Posterior cingulate gyrus (tissue), 11 donors: ENCODE data around the gene RNF215.
A peak's percentile ranks its signal among the peaks of the same experiment; 100 is the strongest.
"Not testable (repeated sequence)": the region's sequence is repeated elsewhere in the genome, so short reads cannot be mapped to it uniquely, and the experiment has no call there.

Experiments used
- DNase-seq, 10 donors: peaks; one replicate each; pipeline versions ENCODE4 v3.0.0 to v3.0.0-alpha.2; 2020 to 2021; ENCODE audit warnings: mixed read lengths in 3 of 10
- intact Hi-C: fragments of 100-400 bp; cut with DNase I; formaldehyde crosslinking; loops from one replicate; pipeline ENCODE4 v1.15.1; 2023

The RNF215 gene

DNA sequence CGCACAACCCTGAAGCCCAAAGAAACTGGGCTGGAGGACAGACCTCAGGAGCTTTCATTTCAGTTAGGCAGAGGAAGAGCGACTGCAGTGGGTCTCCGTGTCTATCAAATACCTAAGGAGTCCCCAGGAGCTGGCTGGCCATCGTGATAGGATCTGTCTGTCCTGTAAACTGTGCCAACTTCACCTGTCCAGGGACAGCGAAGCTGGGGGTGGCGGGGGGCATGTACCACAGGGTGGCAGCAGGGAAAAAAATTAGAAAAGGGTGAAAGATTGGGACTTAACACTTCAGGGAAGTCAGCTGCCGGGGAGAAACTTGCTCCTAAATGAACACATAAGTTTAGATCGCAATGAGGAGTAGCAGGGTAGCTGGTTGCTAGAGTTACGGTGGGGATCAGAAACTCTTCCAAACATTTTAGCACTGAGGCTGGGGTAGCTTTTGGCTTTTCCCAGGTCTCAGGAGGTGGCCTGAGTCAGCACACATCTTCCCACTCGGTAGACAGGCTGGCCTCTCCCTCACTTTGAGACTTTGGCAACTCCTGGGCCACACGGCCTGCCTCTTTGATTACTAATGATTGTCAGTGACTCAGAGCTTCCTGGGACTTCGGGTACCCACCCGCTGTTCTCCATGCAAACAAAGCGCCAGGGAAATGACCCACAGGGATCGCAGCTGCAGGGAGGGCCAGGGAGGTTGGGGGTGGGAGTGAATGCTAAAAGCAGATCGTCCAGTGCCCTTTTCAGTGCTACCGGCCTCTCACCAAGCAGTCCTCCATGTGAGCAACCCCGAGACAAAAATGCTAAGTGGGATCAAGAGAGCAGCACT, 35.5 kb upstream of the RNF215 start:
- intact Hi-C loops: loop anchor here (1.0 kb wide), 1 partner anchor 25 kb away; the partner anchor contains the start of gene SEC14L2
- peak in 8 of 10 donors; percentile 41 to 93 (median 69) for DNase-seq

DNA sequence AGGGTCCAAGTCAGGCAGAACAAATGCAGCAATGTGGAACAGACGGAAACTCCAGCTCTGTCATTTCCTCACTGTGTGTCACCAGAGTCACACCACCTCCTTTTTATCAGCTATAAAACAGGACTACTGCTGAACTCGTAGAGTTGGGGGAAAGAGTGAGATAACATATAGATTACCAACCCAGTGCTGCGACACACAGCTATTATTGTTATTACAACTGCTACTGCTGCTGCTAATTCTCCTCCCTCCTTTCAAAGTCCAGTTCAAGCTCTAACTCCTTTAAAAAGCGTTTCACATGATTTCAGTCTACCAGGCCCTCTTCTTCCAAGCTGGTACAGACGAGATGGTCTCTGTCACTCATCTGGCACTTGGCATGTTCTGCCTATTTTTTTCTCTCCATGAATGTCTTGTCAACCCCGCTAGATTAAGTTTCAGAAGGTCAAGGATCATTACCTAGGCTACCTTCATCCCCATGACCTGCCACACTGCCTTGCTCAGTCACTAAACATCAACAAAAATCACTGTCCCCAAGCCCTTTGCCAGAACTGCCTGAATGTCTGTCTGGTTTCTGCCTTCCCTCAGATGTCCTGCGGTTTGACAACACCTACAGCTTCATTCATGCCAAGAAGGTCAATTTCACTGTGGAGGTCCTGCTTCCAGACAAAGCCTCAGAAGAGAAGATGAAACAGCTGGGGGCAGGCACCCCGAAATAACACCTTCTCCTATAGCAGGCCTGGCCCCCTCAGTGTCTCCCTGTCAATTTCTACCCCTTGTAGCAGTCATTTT, 34.7 kb upstream of the RNF215 start:
- intact Hi-C loops: no loop called here
- DNase-seq: peak in 1 of 10 donors; percentile 18

DNA sequence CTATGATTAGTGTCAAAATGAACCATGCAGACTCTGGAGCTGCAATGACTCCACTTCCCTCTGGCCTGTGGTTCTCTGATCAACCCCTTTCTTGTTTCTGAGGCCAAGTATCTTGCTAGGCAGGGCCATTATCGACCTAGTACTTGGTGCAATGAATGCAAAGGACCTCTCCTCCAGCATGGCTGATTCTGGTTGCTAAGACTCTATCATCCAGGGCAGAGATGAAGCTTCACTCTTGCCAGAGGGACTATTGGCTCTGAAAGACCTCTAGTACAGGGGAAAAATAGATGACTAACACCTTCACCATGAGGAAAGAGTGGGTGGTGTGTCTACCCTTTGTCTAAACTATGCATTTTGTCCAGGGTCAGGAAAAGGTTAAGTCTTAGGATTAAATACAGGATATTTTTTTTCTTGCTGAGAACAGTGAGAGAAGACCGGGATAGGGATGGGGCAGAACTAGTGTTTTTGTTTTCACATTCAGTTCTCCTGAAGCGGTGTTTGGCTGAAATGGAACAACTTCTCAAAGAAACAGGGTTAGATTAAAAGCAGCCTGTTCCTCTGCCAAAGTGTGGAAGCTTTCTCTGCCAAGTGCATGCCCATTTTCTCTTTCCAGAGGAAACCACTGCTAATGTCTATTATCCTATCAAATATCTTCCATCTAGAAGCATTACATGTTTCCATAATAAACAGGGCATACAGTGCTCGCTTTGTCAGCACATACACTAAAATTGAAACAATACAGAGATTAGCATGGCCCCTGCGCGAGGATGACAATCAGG, 33.3 kb upstream of the RNF215 start:
- DNase-seq: peak in 1 of 10 donors; percentile 1
- intact Hi-C loops: no loop called here

DNA sequence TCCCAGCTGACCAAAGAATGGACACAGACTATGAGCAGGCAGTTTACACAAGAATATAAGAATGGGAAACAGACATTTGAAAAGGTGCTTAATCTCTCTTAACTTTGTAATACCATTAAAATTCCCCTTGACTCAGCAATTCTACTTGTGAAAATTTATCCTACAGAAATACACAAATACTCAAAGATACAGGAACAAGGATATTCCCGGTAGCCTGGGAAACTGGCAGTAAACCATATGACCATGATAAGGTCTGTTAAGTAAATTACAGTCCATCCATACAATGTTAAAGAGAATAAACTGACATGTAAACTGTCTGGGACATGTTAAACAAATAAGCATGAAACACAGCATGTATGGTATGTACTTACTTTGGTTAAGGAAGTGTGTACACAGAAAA, 29.6 kb upstream of the RNF215 start:
- intact Hi-C loops: no loop called here

DNA sequence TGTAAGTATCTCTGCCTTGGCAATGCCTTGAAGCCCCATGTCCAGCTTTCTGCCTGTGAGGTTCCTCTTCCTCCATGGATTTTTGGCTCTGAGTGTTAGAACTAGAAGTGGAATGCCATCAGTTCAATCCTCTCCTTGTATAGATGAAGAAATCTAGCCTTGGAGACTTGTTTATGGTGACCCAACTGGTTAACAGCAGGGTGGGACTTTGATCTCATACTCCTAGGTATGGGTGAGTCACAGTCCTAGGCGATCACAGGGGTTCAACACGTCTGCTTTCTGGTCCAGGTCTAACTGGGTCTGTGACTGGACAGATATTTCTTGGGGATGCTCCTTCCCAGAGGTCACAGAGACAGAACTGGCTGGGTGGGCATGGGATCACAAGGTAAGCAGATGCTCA, 29.2 kb upstream of the RNF215 start:
- no peak for DNase-seq
- intact Hi-C loops: no loop called here

More for the DNA sequence above, 29.6 kb upstream of the RNF215 start:
- DNase-seq: no peak

DNA sequence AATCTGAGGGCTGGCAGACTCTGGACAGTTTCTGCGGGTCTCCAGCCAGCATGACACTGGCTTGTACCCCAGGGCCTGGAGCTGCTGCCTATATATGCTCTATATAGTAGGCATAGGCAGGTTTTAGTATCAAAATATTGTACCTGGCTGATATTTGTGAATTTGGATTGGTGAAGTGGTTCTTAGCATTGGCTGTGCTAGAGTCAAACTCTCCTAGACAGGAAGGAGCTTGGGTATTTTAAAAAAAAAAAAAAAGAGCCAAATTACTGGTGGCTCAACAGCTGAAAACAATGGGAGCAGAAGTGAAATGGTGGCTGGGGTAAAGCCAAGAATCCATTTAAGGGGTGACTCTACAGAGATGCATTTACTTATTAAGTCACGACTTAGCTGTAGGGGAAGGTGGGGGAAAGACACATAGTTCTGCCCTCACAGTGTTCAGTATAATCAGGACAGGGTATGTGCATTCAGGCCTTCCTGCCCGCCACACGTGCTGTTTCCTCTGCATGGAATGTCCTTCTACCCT, 27.4 kb upstream of the RNF215 start:
- no peak for DNase-seq
- intact Hi-C loops: no loop called here

DNA sequence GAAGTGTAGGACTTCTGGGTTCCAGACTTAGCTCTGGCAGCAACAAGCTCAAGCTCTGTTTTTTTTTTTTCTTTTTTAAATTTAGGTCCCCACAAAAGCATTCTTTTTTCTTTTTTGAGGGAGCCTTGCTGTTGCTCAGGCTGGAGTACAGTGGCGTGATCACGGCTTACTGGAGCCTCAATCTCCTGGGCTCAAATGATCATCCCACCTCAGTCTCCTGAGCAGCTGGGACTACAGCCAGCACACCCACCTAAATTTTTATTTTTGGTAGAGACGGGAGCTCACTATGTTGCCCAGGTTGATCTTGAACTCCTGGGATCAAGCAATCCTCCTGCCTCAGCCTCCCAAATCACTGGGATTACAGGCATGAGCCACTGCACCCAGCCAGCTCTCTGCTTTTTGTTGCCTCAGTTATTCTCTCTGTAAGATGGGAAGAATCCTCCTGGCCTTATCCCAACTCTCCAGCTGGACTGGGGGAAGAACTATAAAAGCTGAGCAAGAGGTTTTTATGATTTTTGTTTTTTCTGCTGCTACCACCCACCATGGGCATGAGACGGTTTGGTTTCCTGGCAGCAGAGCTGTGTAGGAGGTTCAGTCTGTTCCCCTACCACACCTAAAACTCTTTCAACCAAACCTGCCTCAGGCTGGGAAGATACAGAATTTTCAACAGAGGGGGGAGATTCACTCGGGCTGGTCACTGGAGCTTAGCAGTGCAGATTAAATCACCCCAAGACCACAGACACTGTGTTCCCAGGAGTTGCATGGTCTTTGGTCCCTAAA, 26.7 kb upstream of the RNF215 start:
- DNase-seq: peak in 2 of 10 donors; percentile 49 to 84
- intact Hi-C loops: no loop called here

DNA sequence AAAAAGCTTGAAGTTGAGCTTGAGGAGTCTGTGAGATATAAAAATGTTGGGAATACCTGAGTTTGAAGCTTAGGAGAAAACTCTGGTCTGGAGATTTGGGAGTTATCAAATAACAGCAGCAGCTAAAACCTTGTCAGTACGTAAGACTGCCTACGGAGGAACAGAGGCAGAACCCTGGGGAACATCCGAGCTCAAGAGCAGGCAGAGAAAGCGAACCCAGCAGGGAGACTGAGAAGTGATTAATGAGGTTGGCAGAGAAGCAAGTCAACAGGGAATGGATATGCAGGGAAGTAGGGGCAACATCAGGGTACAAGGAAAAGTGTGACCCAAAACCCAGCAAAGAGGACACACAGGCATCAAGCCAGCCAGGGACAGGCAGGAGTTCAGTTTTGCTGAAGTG, 25.8 kb upstream of the RNF215 start:
- no peak for DNase-seq
- intact Hi-C loops: no loop called here

DNA sequence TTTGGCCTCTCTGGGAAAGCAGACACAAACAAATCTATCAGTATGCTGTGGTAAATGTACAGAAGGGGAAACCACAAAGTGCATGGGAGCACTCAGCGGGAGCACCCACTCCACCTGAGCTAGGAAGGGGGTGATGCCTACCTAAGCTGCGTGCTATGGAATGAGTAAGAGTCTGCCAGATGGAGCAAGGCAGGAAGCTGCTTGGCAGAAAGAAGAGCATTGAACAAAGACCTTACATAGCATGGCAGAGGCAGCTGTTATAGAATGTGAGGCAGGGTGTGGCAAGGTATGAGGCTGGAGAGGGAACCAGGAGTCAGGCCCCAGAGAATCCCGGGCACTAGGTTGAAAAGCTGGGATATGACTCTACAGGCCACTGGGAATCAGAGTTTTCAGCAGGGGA, 24.6 kb upstream of the RNF215 start:
- intact Hi-C loops: no loop called here
- DNase-seq: no peak

DNA sequence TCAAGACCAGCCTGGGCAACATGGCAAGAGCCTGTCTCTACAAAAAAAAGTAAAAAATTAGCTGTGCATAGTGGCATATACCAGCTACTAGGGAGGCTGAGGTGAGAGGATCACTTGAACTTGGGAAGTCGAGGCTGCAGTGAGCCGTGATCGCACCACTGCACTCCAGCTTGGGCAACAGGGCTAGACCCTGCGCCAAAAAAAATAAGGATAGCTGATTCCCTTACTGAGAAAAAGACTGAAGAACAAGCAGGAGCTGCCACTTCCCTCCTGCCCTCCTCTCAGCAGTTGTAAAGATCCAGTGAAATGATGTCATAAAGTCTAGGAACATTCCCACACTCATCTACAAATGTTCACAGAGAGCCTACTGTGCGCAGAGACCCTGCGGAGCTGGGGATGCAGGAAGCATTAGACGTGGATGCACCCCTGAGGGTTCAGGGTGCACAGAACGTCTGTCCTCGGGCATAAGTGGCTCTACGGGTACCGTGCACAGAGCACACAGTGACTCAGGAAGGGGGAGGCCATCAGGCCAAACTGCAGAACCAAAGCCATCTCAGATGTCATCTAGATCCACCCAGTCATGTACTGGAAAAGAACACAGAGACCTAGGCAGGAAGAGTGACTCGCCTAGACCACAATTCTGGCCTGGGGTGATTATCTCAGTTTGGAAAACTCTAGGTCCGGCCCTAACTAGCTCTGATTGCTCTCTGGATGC, 21.3 kb upstream of the RNF215 start:
- DNase-seq: no peak
- intact Hi-C loops: no loop called here

DNA sequence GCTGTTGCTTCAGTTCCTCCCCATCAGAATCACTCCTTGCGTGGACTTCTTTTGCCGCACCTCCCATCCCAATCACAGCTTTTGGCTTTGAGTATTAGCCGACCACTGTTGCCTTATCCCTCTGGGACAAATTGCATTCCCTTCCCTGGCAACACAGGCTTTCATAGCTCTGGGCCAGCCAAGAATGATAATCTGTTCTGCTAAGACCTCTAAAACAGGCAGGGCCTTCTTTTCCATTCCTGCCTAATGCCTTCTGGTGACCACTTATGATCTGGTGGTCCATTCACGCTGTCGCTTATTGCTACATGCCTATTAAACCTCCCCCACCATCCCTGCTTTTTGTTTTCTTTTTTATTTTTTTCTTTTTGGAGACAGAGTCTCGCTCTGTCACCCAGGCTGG, 19.2 kb upstream of the RNF215 start:
- intact Hi-C loops: no loop called here
- DNase-seq: no peak

DNA sequence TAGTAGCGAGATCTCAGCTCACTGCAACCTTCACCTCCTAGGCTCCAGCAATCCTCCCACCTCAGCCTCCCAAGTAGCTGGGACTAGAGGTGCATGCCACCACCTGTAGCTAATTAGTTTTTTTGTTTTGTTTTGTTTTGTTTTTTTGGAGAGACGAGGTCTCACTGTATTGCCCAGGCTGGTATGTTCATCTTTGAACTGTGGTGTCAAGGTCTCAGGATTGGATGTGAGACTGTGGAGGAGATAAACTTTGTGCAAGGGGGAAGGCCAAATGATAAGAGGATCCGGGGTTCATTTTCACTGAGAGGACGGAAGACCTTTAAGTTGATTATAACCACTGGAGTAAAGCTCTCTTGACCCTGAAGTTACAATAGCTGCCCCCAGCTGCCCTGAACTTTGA, 18.5 kb upstream of the RNF215 start:
- DNase-seq: no peak

DNA sequence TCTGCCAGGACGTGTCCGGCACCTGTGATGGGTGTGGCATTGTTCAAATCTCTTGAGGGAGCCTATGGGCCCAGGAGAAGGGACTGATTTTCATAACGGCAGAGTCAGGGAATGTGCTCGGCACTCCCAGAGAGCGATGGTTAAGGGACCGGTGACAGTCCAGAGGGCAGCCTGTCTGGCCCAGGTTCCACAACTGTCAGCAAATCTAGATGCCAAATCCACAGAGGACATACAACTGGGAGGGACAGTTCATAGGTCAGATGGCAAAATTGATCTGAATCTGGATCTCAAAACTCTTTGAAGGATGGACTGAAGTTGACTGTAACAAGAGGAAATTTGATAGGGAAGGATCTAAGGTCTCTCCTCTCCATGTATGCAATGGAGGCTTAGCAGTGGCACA, 17.1 kb upstream of the RNF215 start:
- DNase-seq: no peak
- intact Hi-C loops: no loop called here

More for the DNA sequence above, 18.5 kb upstream of the RNF215 start:
- intact Hi-C loops: no loop called here

DNA sequence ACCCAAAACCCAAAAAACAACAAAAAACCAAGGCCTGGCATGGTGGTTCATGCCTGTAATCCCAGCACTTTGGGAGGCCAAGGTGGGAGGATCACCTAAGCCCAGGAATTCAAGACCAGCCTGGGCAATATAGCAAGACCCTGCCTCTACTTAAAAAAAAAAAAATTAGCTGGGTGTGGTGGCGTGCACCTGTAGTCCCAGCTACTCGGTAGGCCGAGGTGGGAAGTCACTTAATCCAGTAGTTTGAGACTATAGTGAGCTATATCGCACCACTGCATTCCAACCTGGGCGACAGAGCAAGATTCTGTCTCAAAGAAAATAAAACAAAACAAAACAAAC, 15.5 kb upstream of the RNF215 start:
- DNase-seq, intact Hi-C loops: not testable (repeated sequence)

DNA sequence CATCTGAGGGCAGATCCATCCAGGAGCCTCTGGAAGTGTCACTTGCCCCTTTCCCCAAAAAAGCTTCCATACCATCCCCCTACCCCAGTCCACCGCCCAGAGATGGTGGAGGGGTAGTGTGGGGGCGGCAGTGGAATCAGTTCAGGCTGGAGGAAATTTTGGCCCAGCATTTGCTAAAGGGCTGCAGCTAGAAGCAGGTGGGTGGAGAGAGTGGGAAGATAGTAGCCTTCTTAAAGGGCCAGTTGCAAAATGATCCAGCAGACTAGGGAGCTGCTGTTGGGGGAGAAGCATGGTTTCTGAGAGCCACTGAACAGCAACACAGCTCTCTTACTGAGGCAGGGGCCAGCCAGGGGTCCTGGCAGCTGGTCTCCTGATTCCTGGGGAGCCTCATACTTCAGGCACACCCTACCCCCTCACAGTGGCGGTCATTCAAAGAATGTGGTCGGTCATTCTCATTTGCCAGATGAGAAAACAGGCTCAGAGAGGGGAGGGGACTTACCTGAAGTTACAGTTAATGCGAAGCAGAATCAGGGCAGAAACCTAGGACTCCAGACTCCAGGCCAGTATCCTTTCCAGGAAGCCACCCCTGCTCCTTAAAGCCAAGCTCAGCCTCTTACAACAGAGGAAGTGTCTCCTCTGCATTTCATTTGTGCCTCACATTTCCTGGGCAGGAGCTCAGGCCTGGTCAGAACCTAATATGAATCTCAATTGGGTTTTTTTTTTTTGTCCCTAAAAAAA, 15.0 kb upstream of the RNF215 start:
- intact Hi-C loops: no loop called here
- peak in 1 of 10 donors; percentile 87 for DNase-seq

DNA sequence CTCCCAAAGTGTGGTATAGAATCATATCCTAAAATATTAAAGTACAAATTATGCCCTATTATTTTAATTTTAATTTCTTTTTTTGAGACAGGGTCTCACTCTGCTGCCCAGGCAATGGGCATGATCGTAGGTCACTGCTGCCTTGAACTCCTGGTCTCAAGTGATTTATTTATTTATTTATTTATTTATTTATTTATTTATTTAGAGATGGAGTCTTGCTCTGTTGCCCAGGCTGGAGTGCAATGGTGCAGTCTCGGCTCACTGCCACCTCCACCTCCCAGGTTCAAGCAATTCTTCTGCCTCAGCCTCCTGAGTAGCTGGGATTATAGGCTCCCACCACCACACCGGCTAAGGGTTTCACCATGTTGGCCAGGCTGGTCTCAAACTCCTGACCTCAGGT, 13.8 kb upstream of the RNF215 start:
- DNase-seq, intact Hi-C loops: not testable (repeated sequence)

DNA sequence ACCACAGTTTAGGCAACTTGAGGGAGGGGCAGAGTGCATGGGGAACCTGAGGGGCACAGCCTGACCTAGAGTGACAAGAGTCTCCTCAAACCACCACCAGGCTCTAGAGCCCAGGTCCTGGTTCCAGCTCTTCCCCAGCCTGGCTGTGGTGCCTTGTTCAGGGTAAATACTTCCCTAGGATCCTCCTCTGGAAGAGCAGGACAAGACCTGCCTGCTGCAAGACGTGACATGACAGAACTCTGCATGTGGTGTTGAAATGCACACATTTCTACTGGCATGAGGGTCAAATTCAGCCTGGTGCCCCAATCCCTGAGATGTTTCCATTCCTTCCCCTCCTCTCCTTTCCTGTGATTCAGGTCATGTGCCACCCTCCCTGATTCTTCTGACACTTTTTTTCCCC, 12.9 kb upstream of the RNF215 start:
- DNase-seq: no peak
- intact Hi-C loops: no loop called here

DNA sequence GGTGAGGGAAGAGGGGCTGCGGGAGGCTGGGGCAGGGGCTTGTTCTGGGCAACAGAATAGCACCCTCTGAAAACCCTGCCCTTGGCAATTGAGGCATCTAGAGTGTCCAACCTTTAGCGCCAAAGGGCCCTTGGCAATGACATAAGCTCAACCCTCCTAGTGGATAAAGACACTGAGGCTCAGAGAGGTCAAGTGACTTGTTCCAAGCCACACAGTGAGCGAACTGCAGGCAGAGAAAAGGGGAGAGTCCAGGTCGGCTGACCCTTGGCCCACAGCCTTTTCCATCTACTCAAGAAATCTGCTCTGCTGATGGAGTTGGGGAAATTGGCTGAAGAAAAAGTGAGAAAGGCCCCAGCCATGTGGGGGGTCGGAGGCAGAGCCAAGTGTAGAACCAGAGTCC, 12.5 kb upstream of the RNF215 start:
- intact Hi-C loops: no loop called here
- DNase-seq: no peak
